GM19025 (cell line): ENCODE measurements around the gene LASP1.
"Not testable (repeated sequence)": the region's sequence is repeated elsewhere in the genome, so short reads cannot be mapped to it uniquely, and the experiment has no call there.

Experiments
- ATAC-seq: cut with Tn5 transposase; IDR thresholded peaks from one replicate; pipeline ENCODE4 v1.9.1; 2021; ENCODE audit warnings: mild to moderate bottlenecking, low read depth, moderate library complexity; ENCODE audit not compliant: unreplicated experiment

The LASP1 gene

DNA sequence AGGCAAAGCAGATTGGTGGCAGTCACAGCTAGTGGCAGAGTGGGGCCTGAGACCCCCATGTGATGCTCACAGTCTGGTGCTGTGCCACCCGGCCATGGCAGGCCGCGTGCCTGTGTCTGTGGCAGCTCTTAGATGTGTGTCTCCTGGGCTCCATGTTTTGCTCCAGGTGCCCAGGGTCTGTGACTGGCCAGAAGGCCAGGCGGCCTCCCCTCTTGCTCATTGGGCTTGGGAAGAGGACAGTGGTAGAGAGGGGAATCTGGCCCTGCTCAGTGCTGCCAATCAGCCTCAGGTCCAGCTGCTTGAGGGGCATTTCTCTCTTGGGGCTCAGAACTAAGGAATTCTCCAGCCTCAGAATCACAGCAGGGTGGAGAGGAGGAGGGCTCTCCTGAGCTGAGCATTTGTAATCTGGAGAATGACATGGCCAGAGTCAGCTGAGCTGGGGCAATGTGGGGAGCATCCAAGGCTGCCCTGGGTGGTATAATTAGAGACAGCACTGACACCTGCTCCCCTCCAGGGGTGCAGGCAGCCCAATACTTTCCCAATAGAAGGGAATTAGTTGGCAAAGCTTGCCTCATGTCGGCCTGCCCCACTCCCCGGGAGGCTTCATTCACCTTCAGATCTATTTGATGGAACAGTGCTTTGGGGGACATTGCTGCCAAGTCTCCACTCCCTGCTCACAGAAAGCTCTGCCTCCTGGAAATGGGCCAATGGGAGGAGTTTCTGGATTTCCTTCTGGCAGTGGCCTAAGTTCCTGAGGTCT lies 52.9 kb downstream of the LASP1 start:
- ATAC-seq, result no peak

DNA sequence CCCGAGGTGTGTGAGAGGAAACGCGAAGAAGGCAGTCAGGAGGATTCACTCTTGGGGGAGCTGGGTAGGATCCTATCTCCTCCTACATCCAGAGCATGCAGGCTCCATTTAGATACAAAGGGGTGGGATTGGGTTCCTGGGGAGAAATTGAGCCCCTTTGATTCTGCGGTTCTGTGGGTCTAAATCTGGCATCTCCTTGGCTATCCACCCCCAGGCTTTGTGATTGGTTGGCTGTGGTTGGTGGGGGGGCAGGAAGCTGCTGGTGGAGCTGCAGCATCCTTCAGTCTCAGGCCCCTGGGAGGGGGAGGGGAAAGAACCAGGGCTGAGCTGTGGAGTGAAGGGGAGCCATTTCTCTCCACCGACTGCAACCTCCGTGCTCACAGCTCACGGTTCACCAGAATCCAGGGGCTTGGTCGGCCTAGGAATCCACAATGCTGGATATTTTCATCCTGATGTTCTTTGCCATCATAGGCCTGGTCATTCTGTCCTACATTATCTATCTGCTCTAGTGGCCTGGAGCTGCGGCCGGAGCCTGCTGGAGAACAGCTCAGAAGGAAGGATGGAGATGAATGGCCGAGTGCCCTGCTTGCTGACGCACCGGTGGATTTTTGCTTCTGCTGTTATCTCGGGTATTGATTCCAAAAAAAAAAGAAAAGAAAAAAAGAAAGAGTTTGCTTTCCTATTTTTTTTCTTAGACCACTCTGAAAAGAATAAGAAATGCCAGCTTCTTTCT lies 55.6 kb downstream of the LASP1 start, which contains the start of gene LASP1NB:
LASP1NB (plus strand) TSS at position 352 of the 733 bp plus-strand sequence.
- ATAC-seq, result no peak

DNA sequence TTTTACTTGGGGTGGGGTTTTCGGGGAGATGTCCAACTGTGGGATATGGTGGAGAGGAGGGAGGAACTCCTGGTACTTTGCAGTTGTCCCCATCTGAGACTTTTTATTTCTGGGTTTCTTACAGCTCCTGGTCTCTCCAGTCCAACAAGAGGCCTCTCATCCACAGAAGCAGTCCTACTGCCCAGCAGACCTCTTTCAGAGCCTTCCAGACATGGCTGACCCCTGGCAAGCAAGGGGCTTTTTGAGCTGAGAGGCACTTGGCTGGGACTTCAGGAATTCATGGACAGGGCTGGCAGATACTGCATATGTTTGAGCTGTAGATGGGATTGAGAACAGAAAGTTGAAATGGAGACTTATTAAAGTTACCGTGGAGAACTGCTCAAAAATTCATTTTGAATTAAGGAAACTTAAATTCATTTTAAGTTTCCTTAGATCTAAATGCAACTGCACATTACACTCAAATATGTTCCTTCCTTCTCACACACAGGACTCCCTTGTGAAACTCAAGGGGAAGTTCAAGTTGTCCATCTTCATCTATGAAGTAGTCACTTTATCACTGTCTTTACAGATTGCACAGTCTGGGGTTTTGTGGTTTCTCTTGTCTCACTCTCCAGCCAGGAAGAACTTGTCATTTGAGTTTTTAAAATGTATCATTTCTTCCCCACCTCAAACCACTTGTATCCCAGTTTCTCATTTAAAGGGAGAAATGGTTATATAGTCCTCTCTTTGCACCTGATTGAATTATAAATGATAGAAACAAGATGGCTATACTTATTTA lies 56.6 kb downstream of the LASP1 start:
- ATAC-seq, result no peak

DNA sequence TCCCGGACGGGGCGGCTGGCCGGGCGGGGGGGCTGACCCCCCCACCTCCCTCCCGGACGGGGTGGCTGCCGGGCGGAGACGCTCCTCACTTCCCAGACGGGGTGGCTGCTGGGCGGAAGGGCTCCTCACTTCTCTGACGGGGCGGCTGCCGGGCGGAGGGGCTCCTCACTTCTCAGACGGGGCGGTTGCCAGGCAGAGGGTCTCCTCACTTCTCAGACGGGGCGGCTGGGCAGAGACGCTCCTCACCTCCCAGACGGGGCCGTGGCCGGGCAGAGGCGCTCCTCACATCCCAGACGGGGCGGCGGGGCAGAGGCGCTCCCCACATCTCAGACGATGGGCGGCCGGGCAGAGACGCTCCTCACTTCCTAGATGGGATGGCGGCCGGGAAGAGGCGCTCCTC lies 60.9 kb downstream of the LASP1 start:
- not testable (repeated sequence) for ATAC-seq

DNA sequence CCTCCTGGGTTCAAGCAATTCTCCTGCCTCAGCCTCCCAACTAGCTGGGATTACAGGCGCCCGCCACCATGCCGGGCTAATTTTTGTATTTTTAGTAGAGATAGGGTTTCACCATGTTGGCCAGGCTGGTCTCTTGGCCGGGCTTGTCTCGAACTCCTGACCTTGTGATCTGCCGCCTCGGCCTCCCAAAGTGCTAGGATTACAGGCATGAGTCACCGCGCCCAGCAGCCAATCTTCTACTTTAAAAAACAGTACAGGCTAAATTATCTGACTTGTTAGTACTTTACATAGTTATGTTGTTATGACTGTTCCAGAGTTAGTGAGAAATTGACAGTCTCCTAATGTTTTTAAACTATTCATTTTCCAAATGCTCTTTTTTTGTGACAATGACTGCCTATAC lies 64.1 kb downstream of the LASP1 start:
- ATAC-seq, result not testable (repeated sequence)

DNA sequence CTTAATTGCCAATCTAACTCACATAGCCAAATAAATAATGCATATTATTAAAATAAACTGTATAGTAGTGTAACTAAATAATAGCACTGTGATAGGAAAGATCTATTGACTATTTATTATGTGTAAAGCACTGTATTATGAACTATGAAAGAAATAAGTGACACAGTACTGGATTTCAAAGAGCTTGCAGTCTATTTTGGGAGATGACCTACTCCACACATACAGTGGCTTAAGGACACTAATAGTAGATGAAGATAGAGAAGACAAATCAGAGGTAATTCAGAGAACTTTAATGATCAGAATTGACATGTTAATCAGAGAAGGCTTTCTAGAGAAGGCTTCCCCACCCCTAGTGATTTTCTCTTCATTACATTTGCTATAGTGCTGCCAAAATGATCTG lies 70.1 kb downstream of the LASP1 start:
- ATAC-seq, result no peak

DNA sequence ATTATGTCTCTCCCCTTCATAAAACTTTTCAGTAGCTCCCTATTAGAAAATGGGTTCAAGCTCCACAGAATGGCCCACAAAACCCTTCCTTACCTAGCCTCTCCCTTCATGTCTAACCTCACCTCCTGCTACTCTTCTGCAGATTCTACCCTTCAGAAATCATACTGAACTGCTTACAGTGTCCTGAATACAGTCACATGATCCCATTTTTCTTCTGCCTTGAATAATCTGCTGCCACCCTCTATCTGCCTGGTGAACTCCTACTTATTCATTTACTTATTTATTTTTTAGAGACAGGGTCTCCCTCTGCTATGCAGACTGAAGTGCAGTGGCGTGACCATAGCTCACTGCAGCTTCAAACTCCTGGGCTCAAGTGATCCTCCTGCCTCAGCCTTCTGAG lies 70.5 kb downstream of the LASP1 start:
- ATAC-seq, result no peak

DNA sequence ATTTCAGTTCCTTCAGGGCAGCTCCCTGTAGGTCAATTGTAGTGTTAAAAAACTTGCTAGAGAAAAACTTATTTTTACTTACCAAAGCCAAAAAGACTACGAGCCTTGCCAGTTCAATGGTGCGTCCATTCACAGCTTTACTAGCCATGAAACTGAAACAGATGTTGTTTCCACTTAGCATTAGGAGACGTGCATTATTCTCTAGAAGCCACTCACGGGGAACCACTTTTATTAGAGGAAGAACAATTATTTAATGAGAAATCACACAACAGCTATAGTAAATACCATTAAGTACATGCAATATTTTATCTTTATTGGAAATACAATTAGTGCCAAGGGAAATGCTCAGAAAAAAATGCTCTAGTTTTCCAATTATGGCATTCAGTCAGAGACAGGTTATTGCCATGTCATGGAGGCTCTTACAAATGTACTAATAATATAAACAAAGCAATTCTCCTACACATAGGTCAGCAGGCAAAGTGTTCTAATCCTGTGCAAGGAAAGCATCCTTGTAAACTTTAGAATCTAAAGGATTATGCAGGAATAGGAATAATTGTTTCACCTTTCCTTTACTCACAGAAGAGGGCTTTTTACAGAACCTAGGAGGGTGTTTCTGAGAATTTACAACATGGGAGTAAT lies 73.0 kb downstream of the LASP1 start:
- ATAC-seq, result no peak

DNA sequence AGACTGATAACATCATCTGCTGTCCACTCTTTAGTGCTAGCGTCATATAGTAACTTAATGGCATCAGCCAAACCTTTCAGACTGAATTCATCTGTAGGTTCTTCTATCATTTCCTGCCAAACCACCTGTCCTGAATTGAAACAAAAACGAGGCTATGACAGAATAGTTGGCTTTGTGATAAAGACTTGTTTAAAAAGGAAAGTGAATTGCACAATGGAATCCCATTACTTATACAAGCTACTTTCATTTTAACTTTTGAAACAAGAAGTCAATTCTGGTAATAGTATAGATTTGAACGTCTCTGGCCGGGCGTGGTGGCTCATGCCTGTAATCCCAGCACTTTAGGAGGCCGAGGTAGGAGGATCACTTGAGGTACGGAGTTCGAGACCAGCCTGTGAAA lies 73.7 kb downstream of the LASP1 start:
- no peak for ATAC-seq

DNA sequence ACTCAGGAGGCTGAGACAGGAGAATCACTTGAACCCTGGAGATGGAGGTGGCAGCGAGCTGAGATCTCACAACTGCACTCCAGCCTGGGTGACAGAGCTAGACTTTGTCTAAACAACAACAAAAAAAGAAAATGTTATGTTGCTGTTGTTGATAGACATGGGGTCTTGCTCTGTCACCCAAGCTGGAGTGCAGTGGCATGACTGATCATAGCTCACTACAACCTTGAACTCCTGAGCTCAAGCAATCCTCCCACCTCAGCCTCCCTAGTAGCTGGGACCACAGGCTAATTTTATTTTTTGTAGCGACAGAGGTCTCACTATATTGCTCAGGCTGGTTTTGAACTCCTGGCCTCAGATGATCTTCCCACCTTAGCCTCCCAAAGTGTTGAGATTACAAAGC lies 77.3 kb downstream of the LASP1 start:
- ATAC-seq, result no peak

DNA sequence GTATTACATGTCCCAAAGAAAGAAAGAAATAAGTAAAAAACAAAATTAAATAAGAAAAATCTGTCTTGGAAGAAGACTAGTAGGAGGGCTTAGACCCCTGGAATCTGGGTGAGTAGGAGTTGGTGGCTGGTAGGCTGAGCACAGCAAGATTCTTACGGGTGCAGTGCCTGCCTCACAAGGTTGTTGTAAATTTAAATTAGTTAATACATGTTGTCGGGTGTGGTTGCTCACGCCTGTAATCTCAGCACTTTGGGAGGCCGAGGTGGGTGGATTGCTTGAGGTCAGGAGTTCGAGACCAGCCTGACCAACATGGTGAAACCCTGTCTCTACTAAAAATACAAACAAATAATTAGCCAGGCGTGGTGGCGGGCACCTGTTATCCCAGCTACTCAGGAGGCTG lies 83.9 kb downstream of the LASP1 start:
- ATAC-seq, result not testable (repeated sequence)

DNA sequence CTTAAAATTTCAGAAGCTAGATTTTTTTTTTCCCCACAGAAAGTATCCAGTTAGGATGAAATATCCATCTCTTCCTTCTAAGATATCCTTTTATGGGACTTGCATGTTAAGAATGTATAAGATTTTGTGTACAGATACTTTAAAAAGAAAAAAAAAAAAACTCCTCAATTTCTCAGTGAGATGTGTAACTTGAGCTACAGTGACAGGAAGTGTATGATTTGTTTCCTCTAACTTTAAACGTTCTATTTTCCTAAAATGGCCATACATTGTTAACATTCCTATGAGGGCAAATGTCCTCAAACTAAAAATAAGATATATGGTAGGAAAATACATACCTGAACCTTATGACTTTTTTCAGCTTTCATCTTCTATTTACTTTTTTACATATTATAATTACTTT lies 88.5 kb downstream of the LASP1 start:
- no peak for ATAC-seq

DNA sequence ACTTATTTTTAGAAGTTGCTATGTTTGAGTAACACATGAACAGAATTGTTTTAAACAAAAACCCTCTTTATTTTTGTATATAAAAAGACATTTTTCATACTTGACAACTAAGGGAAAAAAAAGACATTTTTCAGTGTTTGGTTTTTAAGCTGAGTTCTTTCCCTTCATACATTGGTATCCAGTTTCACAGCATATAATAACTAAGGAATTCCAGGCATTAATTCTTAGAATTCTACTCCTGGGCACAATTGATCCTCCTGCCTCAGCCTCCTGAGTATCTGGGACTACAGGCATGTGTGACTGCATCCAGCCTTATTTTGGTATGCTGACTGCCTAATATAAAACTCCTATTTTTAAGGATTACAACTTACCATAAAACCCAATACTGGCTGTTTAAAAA lies 88.9 kb downstream of the LASP1 start:
- ATAC-seq, result no peak

DNA sequence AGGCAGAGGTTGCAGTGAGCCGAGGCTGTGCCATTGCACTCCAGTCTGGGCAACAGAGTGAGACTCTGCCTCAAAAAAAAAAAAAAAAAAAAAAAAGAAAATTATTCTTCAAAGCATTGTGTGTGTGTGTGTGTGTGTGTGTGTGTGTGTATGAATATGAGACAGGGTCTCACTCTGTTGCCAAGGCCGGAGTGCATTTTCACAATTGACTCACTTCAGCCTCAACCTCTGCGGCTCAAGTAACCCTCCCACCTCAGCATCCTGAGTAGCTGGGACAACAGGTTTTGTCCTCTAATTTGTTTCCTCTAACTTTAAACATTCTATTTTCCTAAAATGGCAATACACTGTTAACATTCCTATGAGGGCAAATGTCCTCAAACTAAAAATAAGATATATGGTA lies 89.7 kb downstream of the LASP1 start:
- no peak for ATAC-seq

DNA sequence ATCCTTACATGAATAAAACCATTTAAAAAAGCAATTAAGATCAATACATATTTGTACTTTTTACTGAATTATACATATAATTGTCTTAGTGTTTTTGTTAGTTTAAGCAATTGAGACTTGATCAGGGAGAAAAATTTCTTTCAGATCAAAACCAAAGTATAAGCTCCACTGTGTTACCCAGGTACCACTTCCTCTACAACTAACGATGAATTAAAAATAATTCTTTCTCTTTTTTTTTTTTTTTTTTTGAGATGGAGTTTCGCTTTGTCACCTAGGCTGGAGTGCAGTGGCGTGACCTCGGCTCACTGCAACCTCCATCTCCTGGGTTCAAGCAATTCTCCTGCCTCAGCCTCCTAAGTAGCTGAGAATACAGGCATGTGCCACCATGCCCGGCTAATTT lies 90.5 kb downstream of the LASP1 start:
- ATAC-seq, result no peak

DNA sequence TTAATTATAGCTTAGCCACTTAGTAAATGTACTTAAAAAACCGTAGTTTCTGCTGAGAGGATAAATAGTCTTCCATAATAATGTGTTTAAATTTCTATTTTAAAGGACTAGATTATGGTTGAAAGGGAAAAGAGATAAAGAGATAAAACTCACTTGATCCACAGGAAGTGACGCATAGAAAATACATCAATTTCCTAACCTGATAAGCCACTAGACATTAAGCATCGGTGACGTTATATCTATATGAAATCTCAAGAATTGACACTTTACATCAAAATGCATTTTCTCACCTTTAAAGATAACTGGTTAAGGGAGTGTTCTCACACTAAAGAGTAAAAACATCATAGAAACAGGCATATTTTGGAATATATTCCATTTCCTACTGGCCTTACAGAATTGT lies 91.6 kb downstream of the LASP1 start:
- no peak for ATAC-seq

DNA sequence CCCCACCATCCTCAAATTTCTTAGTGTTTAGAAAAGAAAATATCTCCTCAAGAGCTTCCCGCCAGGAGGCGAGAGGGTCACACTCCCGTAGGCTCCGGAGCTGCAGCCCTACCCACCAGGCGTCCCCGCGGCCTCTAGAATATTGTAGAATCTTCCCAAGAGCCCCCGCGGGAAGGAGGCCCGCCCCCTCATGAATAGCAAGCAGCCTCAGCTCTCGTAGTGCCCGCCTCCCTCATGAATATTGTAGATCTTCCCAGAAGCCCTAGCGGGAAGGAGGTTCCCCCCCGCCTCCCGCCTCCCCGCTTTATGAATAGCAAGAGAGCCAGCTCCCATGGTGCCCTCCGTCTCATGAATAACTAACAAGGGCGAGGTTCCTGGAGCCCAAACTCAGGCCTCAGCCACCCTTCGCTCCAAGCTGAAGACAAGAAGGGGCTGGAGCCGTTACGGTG lies 97.5 kb downstream of the LASP1 start, which contains the start of gene FBXO47:
FBXO47 (minus strand) TSS at position 114 of the 449 bp plus-strand sequence. CDS start 4,378 bp downstream, outside the sequence.
- ATAC-seq, result no peak

DNA sequence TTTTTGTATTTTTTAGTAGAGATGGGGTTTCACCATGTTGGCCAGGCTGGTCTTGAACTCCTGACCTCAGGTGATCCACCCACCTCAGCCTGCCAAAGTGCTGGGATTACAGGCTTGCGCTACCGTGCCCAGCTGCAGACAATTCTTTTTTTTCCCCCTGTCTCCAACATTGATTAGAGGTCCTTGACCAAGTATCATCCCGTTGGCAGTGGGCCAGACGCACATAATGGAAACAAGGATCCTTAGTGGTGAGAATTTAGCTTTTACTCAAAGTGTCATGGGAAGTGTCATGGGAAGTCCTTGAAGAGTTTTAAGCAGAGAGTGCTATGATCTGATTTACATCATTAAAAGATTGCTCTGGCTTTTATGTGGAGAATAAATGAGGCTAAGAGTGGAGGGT lies 99.4 kb downstream of the LASP1 start:
- ATAC-seq, result no peak

DNA sequence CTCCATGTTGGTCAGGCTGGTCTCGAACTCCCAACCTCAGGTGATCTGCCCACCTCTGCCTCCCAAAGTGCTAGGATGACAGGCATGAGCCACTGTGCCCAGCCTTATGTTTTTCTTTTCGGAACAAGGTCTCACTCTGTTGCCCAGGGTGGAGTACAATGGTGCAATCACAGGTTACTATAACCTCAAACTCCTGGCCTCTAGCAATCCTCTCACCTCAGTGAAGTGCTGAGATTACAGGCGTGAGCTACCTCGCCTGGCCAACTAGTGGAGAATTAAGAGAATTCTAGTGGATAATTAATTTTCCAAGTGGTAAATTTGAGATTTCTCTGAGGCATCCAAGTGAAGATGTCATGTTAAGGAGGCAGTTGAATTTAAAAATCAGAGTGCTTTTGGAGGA lies 100.3 kb downstream of the LASP1 start:
- ATAC-seq, result no peak

DNA sequence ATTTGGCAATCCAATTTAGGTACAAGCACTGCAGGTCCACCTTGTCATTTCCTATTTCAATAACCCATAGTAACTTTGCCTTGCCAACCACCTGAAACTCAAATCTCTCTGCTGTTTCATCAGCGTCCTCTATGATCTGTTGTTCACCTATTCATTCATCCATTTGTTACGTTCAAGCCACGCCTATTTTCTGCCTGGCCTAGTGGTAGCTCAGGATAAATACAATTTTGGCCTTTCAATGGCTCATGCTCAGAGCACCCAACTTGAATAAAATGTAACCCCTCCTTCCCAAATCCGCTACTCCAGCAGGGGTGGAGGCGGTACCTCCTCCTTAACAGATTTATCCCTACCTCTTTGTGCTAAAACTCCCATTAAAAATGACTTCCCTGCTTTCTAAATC lies 100.9 kb downstream of the LASP1 start:
- no peak for ATAC-seq
